DND-41 (cell line): ENCODE data around the gene CDK13.

Experiments
- ATAC-seq: fragments of 200-7000 bp; cut with Tn5 transposase; 3 replicates; pipeline ENCODE4 v1.9.1; 2021; ENCODE audit warnings: low read depth; ENCODE audit not compliant: insufficient read depth
- DNase-seq: peaks from one replicate; pipeline ENCODE4 v3.0.0-alpha.2; 2020
- H2AFZ ChIP-seq: 2 replicates; pipeline ENCODE4 v1.6.0; 2012; ENCODE audit warnings: low read depth, low read length
- H3K27ac ChIP-seq: 2 replicates; pipeline ENCODE4 v1.5.1; 2012; ENCODE audit warnings: low read length, inconsistent platforms
- H3K27me3 ChIP-seq: fragments of 200-600 bp; sonication (generic); 2 replicates; pipeline ENCODE4 v1.6.0; 2012; ENCODE audit warnings: low read length, mild to moderate bottlenecking, inconsistent platforms; ENCODE audit not compliant: insufficient read depth, poor library complexity
- H3K36me3 ChIP-seq: 2 replicates; pipeline ENCODE4 v1.5.1; 2012; ENCODE audit warnings: low read length, inconsistent platforms; ENCODE audit not compliant: insufficient read depth
- H3K4me1 ChIP-seq: 2 replicates; pipeline ENCODE4 v1.5.1; 2012; ENCODE audit warnings: mild to moderate bottlenecking, low read length; ENCODE audit not compliant: insufficient read depth
- H3K4me2 ChIP-seq: 2 replicates; pipeline ENCODE4 v1.6.0; 2012; ENCODE audit warnings: mild to moderate bottlenecking, moderate library complexity, low read length, inconsistent platforms; ENCODE audit not compliant: insufficient read depth
- H3K4me3 ChIP-seq, 2 experiments: fragments of 200-600 bp in 1 of 2; shearing (Covaris generic) in 1 of 2; 2 replicates each; pipeline ENCODE4 v1.5.1; 2012 to 2016; ENCODE audit warnings: inconsistent platforms in 2 of 2, low read length in 2 of 2, mild to moderate bottlenecking in 2 of 2, low read depth in 1 of 2, moderate library complexity in 1 of 2
- H3K79me2 ChIP-seq: 2 replicates; pipeline ENCODE4 v1.6.0; 2012; ENCODE audit warnings: low read length, inconsistent platforms; ENCODE audit not compliant: insufficient read depth
- H3K9ac ChIP-seq: 2 replicates; pipeline ENCODE4 v1.6.0; 2012; ENCODE audit warnings: low read depth, mild to moderate bottlenecking, inconsistent platforms, low read length, moderate library complexity
- H3K9me3 ChIP-seq: 2 replicates; pipeline ENCODE4 v1.5.1; 2012; ENCODE audit warnings: low read length, moderate library complexity, mild to moderate bottlenecking, inconsistent platforms; ENCODE audit not compliant: insufficient read depth, severe bottlenecking
- H4K20me1 ChIP-seq: 2 replicates; pipeline ENCODE4 v1.6.0; 2012; ENCODE audit warnings: low read length; ENCODE audit not compliant: insufficient read depth
- CTCF ChIP-seq: IDR thresholded peaks from 2 replicates; pipeline ENCODE4 v1.5.1; 2012; ENCODE audit warnings: borderline replicate concordance, low read length, moderate library complexity, mild to moderate bottlenecking; ENCODE audit not compliant: poor library complexity, severe bottlenecking; ENCODE audit errors: extremely low read depth
- EZH2 ChIP-seq: IDR thresholded peaks from 3 replicates; pipeline ENCODE4 v1.6.1; 2012; ENCODE audit warnings: borderline replicate concordance, low read depth, mild to moderate bottlenecking, moderate library complexity, low read length, inconsistent platforms; ENCODE audit not compliant: severe bottlenecking

The CDK13 gene

GRCh38 chr7:39927018-39927417, 23.0 kb upstream of the CDK13 start:
- no peak overlapping the region for H3K9ac ChIP-seq
- ATAC-seq (no peak), DNase-seq (no peak)
- no peaks in the 10 kb centered on the region for H3K79me2 ChIP-seq
- no peak for TF ChIP-seq EZH2
- no peak for TF ChIP-seq CTCF
- H3K4me2 ChIP-seq = no peak overlapping the region
- no peak overlapping the region for H3K27ac ChIP-seq
- no peaks in the 10 kb centered on the region for H3K27me3 ChIP-seq
- H3K9me3 ChIP-seq = no peaks in the 10 kb centered on the region
- H3K36me3 ChIP-seq = no peaks in the 10 kb centered on the region
- no peaks in the 10 kb centered on the region for H4K20me1 ChIP-seq
- H2AFZ ChIP-seq = no peak overlapping the region
- H3K4me1 ChIP-seq = no peaks in the 10 kb centered on the region
- no peak overlapping the region for H3K4me3 ChIP-seq

DNA sequence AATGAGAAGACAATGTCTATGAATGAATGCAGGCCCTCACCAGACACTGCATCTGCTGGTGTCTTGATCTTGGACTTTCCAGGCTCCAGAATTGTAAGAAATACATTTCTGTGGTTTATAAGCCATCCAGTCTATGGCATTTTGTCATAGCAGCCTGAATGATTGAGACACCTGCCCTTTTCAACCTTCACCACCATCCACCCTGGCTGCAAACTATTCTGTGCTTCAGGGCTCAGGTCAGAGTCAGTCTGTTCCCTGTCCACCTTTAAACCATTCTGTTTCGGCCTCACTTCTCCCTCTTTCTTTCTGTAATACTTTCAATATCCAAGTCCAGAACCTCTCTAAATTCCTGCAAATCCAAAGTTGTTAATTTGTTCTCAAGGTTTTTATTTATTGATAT, 15.9 kb upstream of the CDK13 start:
- Histone ChIP-seq H3K9me3 (no peaks in the 10 kb centered on the region), H3K36me3 (no peaks in the 10 kb centered on the region), H3K4me2 (no peak overlapping the region), H3K27ac (no peak overlapping the region), H4K20me1 (no peaks in the 10 kb centered on the region), H3K79me2 (no peaks in the 10 kb centered on the region), H3K4me3 (no peak overlapping the region), H3K27me3 (no peaks in the 10 kb centered on the region), H3K9ac (no peak overlapping the region), H3K4me1 (no peaks in the 10 kb centered on the region), H2AFZ (no peak overlapping the region)
- TF ChIP-seq EZH2 (no peak), CTCF (no peak)
- DNase-seq (no peak), ATAC-seq (no peak)

GRCh38 chr7:39936761-39937160, 13.3 kb upstream of the CDK13 start:
- Histone ChIP-seq H3K79me2 (no peaks in the 10 kb centered on the region), H4K20me1 (no peaks in the 10 kb centered on the region), H3K27me3 (no peaks in the 10 kb centered on the region), H3K36me3 (no peaks in the 10 kb centered on the region), H3K4me2 (no peak overlapping the region), H3K4me1 (no peaks in the 10 kb centered on the region), H2AFZ (no peak overlapping the region), H3K9me3 (no peaks in the 10 kb centered on the region), H3K9ac (no peak overlapping the region), H3K4me3 (no peak overlapping the region), H3K27ac (no peak overlapping the region)
- no peak for ATAC-seq
- TF ChIP-seq EZH2 (no peak), CTCF (no peak)
- DNase-seq = no peak

DNA sequence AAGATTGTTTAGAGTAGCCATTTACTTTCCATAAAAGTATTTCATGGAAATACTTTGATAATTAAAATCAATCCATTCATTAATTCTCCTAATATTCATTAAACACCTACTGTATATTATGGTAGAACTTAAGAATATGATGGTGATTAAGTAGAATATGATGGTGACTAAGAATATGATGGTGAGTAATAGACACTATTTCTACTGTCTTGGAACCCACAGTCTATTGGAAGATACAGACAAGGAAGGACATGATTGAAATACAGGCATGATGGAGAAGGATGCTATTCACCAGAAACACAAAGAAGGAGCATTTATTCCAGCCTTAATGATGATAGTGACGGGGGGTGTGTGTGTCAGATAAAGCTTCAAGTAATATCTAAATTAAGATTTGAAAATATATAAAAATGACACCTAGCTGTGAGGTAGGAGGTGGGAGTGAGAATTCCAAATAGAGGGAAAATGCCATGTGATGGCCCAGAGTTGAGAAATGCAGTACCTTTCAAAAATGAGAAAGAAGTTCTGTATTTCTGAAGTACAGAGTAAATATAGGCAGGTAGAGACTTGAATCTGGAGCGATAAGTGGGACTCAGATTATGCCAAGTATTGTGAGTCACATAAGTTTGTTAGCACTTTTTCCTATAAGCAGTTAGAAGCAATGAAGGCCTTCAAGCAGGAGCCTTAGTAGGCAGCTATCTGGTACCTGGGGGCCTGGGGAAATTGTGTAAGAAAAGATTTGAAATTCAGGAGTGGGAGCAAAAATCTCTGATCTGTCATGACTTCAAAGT, 12.5 kb upstream of the CDK13 start:
- ATAC-seq = no peak
- Histone ChIP-seq H3K9ac (no peak overlapping the region), H3K4me3 (no peak overlapping the region), H3K4me1 (no peaks in the 10 kb centered on the region), H3K27me3 (no peaks in the 10 kb centered on the region), H3K36me3 (no peaks in the 10 kb centered on the region), H4K20me1 (no peaks in the 10 kb centered on the region), H3K9me3 (no peaks in the 10 kb centered on the region), H2AFZ (no peak overlapping the region), H3K4me2 (no peak overlapping the region), H3K79me2 (no peaks in the 10 kb centered on the region), H3K27ac (no peak overlapping the region)
- no peak for DNase-seq
- TF ChIP-seq EZH2 (no peak), CTCF (no peak)
